Upper lobe of left lung (tissue), 4 donors: Measurements from ENCODE around the gene DTX1.

Experiments
- CTCF ChIP-seq, 6 experiments: fragments of 450-650 bp in 4 of 6; fragments of 200-600 bp in 2 of 6; sonication (generic) in 2 of 6; IDR thresholded peaks; one replicate each; pipeline ENCODE4 v1.5.1; 2016 to 2019; ENCODE audit warnings: antibody characterized with exemption in 6 of 6
- POLR2AphosphoS5 ChIP-seq, 2 donors: sonication (generic); formaldehyde crosslinking; IDR thresholded peaks; one replicate each; pipeline ENCODE4 v1.5.1; 2017; ENCODE audit warnings: antibody characterized with exemption in 2 of 2

- TF ChIP-seq CTCF (IDR thresholded peaks at IDR 0.05) (no peak), POLR2AphosphoS5 (IDR thresholded peaks at IDR 0.05) (no peak)
These were observed 7.1 kb downstream of the DTX1 start for GRCh38 chr12:113063396-113064350.
